ENCODE results near the gene HCN4.
"Not testable (repeated sequence)": the region's sequence is repeated elsewhere in the genome, so short reads cannot be mapped to it uniquely, and the experiment has no call there.

Gene HCN4

GRCh38 chr15:73368301-73369136 lies at the start of gene HCN4:
Gene HCN4, minus strand, starts transcription at chr15:73368958. Its CDS starts 688 bp downstream, at chr15:73368270.
- no peak for DNase-seq (ENCODE audit: low read depth)

GRCh38 chr15:73414876-73415275 lies 46.1 kb upstream of the HCN4 start:
- DNase-seq (ENCODE audit: low read depth): no peak

- no peak for DNase-seq (ENCODE audit: low read depth)
Measured at GRCh38 chr15:73403171-73403570, 34.4 kb upstream of the HCN4 start.

- DNase-seq (ENCODE audit: low read depth): not testable (repeated sequence)
Measured at GRCh38 chr15:73400222-73400621, 31.5 kb upstream of the HCN4 start.

- DNase-seq (ENCODE audit: low read depth): no peak
Measured at GRCh38 chr15:73398861-73399260, 30.1 kb upstream of the HCN4 start.

- no peak for DNase-seq (ENCODE audit: low read depth)
Measured at GRCh38 chr15:73397461-73397860, 28.7 kb upstream of the HCN4 start.

- no peak for DNase-seq (ENCODE audit: low read depth)
Measured at GRCh38 chr15:73395671-73396070, 26.9 kb upstream of the HCN4 start.

GRCh38 chr15:73394782-73395181 lies 26.0 kb upstream of the HCN4 start:
- DNase-seq (ENCODE audit: low read depth): no peak

- DNase-seq (ENCODE audit: low read depth): no peak
Measured at GRCh38 chr15:73393336-73393735, 24.6 kb upstream of the HCN4 start.

- no peak for DNase-seq (ENCODE audit: low read depth)
Measured at GRCh38 chr15:73392025-73392424, 23.3 kb upstream of the HCN4 start.

GRCh38 chr15:73391128-73391872 lies 22.5 kb upstream of the HCN4 start:
- no peak for DNase-seq (ENCODE audit: low read depth)

GRCh38 chr15:73389971-73390544 lies 21.3 kb upstream of the HCN4 start:
- DNase-seq (ENCODE audit: low read depth): no peak

- DNase-seq (ENCODE audit: low read depth): no peak
Measured at GRCh38 chr15:73389539-73389938, 20.8 kb upstream of the HCN4 start.

GRCh38 chr15:73388256-73388781 lies 19.6 kb upstream of the HCN4 start:
- no peak for DNase-seq (ENCODE audit: low read depth)

GRCh38 chr15:73387507-73388255 lies 18.9 kb upstream of the HCN4 start:
- DNase-seq (ENCODE audit: low read depth): no peak

- no peak for DNase-seq (ENCODE audit: low read depth)
Measured at GRCh38 chr15:73386886-73387506, 18.2 kb upstream of the HCN4 start.

- DNase-seq (ENCODE audit: low read depth): no peak
Measured at GRCh38 chr15:73386238-73386637, 17.5 kb upstream of the HCN4 start.

GRCh38 chr15:73385205-73385604 lies 16.4 kb upstream of the HCN4 start:
- no peak for DNase-seq (ENCODE audit: low read depth)

GRCh38 chr15:73383310-73384189 lies 14.8 kb upstream of the HCN4 start:
- no peak for DNase-seq (ENCODE audit: low read depth)

GRCh38 chr15:73382115-73382514 lies 13.4 kb upstream of the HCN4 start:
- DNase-seq (ENCODE audit: low read depth): no peak

GRCh38 chr15:73380661-73381060 lies 11.9 kb upstream of the HCN4 start:
- no peak for DNase-seq (ENCODE audit: low read depth)

All from activated T-cell treated with anti-CD3 and anti-CD28 coated beads for 48 hours (primary cell).